GM18505 (cell line): ENCODE measurements around the gene DENND2D.

Source experiments
- ATAC-seq: cut with Tn5 transposase; IDR thresholded peaks from one replicate; pipeline ENCODE4 v1.9.1; 2021; ENCODE audit not compliant: unreplicated experiment
- POLR2A ChIP-seq: IDR thresholded peaks from 4 replicates; pipeline ENCODE4 v1.6.1; 2011; ENCODE audit warnings: borderline replicate concordance; ENCODE audit not compliant: insufficient read depth, insufficient read length; ENCODE audit errors: extremely low read depth

Gene DENND2D

DNA sequence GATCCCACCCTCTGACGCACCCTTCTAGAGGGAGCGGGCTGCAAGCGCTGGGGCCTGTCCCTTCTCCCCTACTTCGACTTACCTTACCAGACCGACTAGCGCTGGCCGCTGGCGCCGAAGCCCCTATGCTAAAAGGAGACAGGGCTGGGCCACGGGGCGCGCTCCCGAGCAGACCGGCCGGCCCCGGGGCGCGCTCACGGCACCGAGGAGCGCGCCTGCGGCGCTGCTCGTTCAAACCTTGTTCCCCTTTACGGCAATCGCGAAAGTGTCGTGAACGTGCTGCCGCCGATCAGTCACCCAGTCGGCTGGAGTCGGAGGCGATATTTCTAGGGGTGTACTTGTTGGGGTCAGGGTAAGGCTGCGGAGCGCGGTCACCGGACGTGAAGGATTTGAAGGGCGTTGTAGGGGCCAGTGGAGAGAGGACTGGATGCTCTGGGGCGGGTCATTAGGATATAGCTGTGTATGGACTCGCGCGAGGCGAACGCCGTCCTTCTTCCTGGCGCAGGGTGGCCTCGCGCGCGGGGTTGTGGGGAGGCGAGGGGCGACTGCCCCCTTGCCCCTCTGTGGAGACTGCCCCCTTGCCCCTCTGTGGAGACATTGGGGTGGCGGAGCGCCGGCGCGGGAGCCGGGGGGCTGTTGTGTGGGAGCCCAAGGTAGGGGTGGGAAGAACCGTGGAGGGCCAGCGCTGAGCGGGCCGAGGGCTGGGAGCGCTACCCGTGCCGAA lies 60.3 kb downstream of the DENND2D start, which contains the start of the genes CEPT1 and DRAM2:
Gene CEPT1, plus strand, starts transcription at position 268 of the 724 bp plus-strand sequence. CDS start 7,492 bp downstream, outside the sequence.
Gene DRAM2, minus strand, starts transcription at position 138 of the 724 bp plus-strand sequence. CDS start 8,539 bp downstream, outside the sequence.
- ATAC-seq = peak; percentile 71
- TF ChIP-seq POLR2A = peak; percentile 96

DNA sequence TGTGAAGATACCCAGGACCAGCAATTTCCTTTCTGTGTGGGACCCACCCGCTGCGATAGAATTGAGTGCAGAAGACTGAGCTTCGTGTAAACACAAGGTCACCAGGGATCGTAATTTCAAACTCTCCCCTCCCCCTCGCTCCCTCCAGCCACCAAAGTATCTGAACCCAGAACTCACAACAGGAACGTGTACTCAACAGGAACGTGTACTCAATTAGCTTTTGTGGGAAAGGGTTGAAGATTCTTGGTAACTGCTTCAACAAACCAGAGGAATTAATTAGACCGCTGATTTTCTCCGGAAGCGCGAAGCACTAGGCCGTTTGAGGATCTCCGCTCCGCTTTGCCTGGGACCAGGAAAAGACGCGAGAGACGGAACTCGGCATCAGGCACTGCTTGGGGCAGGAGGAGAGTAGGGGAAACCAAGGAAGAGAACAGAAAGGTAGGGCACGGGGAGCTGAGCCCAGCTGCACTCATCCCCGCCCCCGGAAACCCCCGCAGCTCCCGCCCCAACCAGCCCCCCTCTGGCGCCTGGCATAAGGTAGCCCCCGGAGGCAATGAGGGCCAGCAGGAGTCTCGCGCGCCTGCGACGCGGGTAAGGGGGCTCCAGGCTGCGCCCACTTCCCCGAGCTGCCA lies 61.0 kb downstream of the DENND2D start:
- no peak for TF ChIP-seq POLR2A
- ATAC-seq = peak; percentile 39
